ENCODE measurements around the gene CPNE2.

DNA sequence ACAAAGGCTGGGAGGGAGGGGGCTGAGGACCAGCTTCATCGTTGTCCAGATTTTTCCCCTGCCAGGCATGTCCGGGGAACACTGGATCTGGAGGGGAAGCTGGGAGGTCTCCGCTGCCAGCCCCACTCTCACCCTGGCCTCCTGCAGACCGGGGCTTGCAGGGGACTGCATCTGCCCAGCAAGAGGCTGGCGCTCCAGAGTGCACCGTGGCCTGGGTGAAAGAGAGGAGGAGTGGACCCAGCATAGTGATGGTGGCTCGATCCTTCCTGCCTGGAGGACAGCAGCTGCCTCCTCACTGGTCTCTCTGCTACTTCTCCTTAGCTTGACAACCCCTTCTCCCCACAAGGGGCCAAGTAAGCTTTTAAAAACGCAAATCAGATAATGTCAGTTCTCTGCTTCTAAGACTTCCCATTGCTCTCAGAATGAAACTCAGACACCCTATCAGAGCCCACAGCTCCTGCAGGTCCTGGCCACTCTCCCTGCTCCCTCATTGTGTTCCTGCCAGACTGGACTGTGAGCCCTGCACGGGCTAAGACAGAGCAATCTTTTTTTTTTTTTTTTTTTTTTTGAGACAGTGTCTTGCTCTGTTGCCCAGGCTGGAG lies 15.0 kb downstream of the CPNE2 start:
- TF ChIP-seq, protein P1, sequence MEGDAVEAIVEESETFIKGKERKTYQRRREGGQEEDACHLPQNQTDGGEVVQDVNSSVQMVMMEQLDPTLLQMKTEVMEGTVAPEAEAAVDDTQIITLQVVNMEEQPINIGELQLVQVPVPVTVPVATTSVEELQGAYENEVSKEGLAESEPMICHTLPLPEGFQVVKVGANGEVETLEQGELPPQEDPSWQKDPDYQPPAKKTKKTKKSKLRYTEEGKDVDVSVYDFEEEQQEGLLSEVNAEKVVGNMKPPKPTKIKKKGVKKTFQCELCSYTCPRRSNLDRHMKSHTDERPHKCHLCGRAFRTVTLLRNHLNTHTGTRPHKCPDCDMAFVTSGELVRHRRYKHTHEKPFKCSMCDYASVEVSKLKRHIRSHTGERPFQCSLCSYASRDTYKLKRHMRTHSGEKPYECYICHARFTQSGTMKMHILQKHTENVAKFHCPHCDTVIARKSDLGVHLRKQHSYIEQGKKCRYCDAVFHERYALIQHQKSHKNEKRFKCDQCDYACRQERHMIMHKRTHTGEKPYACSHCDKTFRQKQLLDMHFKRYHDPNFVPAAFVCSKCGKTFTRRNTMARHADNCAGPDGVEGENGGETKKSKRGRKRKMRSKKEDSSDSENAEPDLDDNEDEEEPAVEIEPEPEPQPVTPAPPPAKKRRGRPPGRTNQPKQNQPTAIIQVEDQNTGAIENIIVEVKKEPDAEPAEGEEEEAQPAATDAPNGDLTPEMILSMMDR (IDR thresholded peaks at IDR 0.05) = no peak
- TF ChIP-seq, protein P2, sequence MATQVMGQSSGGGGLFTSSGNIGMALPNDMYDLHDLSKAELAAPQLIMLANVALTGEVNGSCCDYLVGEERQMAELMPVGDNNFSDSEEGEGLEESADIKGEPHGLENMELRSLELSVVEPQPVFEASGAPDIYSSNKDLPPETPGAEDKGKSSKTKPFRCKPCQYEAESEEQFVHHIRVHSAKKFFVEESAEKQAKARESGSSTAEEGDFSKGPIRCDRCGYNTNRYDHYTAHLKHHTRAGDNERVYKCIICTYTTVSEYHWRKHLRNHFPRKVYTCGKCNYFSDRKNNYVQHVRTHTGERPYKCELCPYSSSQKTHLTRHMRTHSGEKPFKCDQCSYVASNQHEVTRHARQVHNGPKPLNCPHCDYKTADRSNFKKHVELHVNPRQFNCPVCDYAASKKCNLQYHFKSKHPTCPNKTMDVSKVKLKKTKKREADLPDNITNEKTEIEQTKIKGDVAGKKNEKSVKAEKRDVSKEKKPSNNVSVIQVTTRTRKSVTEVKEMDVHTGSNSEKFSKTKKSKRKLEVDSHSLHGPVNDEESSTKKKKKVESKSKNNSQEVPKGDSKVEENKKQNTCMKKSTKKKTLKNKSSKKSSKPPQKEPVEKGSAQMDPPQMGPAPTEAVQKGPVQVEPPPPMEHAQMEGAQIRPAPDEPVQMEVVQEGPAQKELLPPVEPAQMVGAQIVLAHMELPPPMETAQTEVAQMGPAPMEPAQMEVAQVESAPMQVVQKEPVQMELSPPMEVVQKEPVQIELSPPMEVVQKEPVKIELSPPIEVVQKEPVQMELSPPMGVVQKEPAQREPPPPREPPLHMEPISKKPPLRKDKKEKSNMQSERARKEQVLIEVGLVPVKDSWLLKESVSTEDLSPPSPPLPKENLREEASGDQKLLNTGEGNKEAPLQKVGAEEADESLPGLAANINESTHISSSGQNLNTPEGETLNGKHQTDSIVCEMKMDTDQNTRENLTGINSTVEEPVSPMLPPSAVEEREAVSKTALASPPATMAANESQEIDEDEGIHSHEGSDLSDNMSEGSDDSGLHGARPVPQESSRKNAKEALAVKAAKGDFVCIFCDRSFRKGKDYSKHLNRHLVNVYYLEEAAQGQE (IDR thresholded peaks at IDR 0.05; ENCODE audit: insufficient read depth in 1 of 2, low read depth in 2 of 2, low read length in 1 of 2) = no peak
